Smooth muscle cell of the brain vasculature (primary cell): ENCODE measurements around the gene CABP2.
"Not testable (repeated sequence)": the region's sequence is repeated elsewhere in the genome, so short reads cannot be mapped to it uniquely, and the experiment has no call there.

ENCODE experiments used
- DNase-seq: peaks from one replicate; pipeline ENCODE4 v3.0.0-alpha.2; 2012; ENCODE audit warnings: low read depth, low spot score

The CABP2 gene

GRCh38 chr11:67476692-67477091 is 46.6 kb downstream of the CABP2 start:
- DNase-seq, result not testable (repeated sequence)

GRCh38 chr11:67472882-67473281 is 50.4 kb downstream of the CABP2 start:
- DNase-seq, result no peak

- DNase-seq, result no peak
Observed at GRCh38 chr11:67470337-67471002, 52.8 kb downstream of the CABP2 start.

- DNase-seq, result no peak
Observed at GRCh38 chr11:67469508-67469811, 53.8 kb downstream of the CABP2 start.
